Activated CD8-positive, alpha-beta T cell treated with anti-CD3 and anti-CD28 coated beads for 36 hours (primary cell): ENCODE measurements around the gene CCHCR1. TPM values are rescaled to one million over a fixed set of nuclear protein-coding genes. Genes with fewer than 3 reads are reported as not detected.

ENCODE experiments used
- ATAC-seq: fragments of 200-7000 bp; cut with Tn5 transposase; one replicate; pipeline ENCODE4 v1.10.0; 2021; ENCODE audit warnings: mild to moderate bottlenecking, moderate library complexity
- CTCF ChIA-PET: fragments of 350-600 bp; sonication (Branson Sonifier 250); formaldehyde crosslinking; loops from one replicate; lab custom pipeline; 2021; ENCODE audit warnings: antibody characterized with exemption; lab: Charles Lee
- POLR2A ChIA-PET: fragments of 350-600 bp; sonication (Branson Sonifier 250); formaldehyde crosslinking; loops from one replicate; lab custom pipeline; 2021; ENCODE audit warnings: antibody characterized with exemption; lab: Charles Lee
- DNase-seq: peaks from one replicate; pipeline ENCODE4 v3.0.0-alpha.2; 2020
- H3K27ac Mint-ChIP-seq: one replicate; pipeline ENCODE4 v1.8.0; 2021; ENCODE audit warnings: mild to moderate bottlenecking, mixed read lengths
- H3K27me3 Mint-ChIP-seq: one replicate; pipeline ENCODE4 v1.8.0; 2021; ENCODE audit warnings: mixed read lengths
- H3K36me3 Mint-ChIP-seq: one replicate; pipeline ENCODE4 v1.8.0; 2021; ENCODE audit warnings: low read depth, mixed read lengths
- H3K4me1 Mint-ChIP-seq: one replicate; pipeline ENCODE4 v1.8.0; 2021; ENCODE audit warnings: low read depth, mixed read lengths
- H3K4me3 Mint-ChIP-seq: one replicate; pipeline ENCODE4 v1.8.0; 2021; ENCODE audit warnings: mild to moderate bottlenecking, moderate library complexity, mixed read lengths
- H3K9me3 Mint-ChIP-seq: one replicate; pipeline ENCODE4 v1.8.0; 2021; ENCODE audit warnings: mixed read lengths
- CTCF ChIP-seq: fragments of 200-600 bp; IDR thresholded peaks from one replicate; pipeline ENCODE4 v1.8.0; 2022; ENCODE audit warnings: antibody characterized with exemption, mild to moderate bottlenecking
- intact Hi-C: fragments of 100-400 bp; cut with micrococcal nuclease; formaldehyde crosslinking; loops from one replicate; pipeline ENCODE4 v1.10.0; 2022
- total RNA-seq, 2 experiments: library from RNA; stranded (reverse); gene quantifications; one replicate each; pipeline ENCODE4 v1.2.3, GENCODE V29; 2021

The CCHCR1 gene
- total RNA-seq, 2 experiments from 2014 or later: 39.2 to 39.8 TPM

DNA sequence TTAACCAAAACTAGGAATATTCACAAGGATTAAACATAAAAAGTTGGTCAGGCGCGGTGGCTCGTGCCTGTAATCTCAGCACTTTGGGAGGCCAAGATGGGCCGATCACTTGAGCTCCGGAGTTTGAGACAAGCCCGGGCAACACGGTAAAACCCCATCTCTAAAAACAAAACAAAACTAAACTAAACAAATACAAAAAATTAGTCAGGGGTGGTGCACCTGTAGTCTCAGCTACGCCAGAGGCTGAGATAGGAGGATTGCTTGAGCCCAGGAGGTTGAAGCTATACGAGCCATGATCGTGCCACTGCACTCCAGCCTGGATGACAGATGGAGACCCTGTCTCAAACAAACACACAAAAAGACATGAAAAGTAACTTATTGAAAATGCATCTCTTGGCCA is 21.9 kb downstream of the CCHCR1 start:
- no peak for TF ChIP-seq CTCF
- no peak overlapping the region for H3K4me3 Mint-ChIP-seq
- no peaks in the 10 kb centered on the region for H3K36me3 Mint-ChIP-seq
- intact Hi-C loops: loop anchor here (5.0 kb wide), 1 partner anchor 232 kb away; no protein-coding TSS in a partner anchor
- no peak for DNase-seq
- ATAC-seq: no peak
- ChIA-PET POLR2A (no interaction called here), CTCF (interaction anchor here (1.5 to 1.7 kb wide), 3 partner anchors 11 to 231 kb away, joined by 4 to 14 read pairs (median 5); no protein-coding TSS in a partner anchor)
- peaks cover 4% of the 10 kb centered on the region for H3K4me1 Mint-ChIP-seq
- H3K27me3 Mint-ChIP-seq: no peaks in the 10 kb centered on the region
- H3K9me3 Mint-ChIP-seq: no peaks in the 10 kb centered on the region
- H3K27ac Mint-ChIP-seq: no peak overlapping the region

DNA sequence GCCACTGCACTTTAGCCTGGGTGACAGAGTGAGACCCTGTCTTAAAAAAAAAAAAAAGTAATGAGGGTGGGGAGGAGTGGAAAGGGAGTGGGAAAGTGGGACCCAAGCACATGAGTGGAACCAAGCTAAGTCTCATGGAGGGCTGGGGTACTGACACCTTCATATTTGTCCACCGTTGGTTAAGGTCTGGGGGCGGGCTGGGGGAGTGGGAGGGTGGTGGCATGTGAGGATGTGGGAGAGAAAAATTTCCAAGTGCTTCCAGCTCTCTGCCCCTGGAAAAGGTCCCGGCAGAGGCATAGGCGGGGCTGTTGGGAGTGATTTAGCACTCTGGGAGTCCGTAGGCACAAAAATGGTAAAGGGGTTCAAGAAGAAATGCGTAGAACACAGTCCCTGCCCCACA is 24.8 kb downstream of the CCHCR1 start:
- DNase-seq (no peak), ATAC-seq (no peak)
- ChIA-PET CTCF (interaction anchor here (0.8 to 3.4 kb wide), 7 partner anchors 9 to 310 kb away, joined by 3 to 11 read pairs (median 4); no protein-coding TSS in a partner anchor), POLR2A (no interaction called here)
- H3K36me3 Mint-ChIP-seq: no peaks in the 10 kb centered on the region
- H3K27me3 Mint-ChIP-seq: peaks cover 2% of the 10 kb centered on the region
- no peaks in the 10 kb centered on the region for H3K9me3 Mint-ChIP-seq
- H3K4me1 Mint-ChIP-seq: peaks cover 6% of the 10 kb centered on the region
- H3K27ac Mint-ChIP-seq: no peak overlapping the region
- TF ChIP-seq CTCF: no peak
- H3K4me3 Mint-ChIP-seq: no peak overlapping the region
- intact Hi-C loops: no loop called here

GRCh38 chr6:31131595-31131994 is 26.0 kb downstream of the CCHCR1 start:
- H3K36me3 Mint-ChIP-seq: no peaks in the 10 kb centered on the region
- H3K27ac Mint-ChIP-seq: no peak overlapping the region
- H3K27me3 Mint-ChIP-seq: peaks cover 2% of the 10 kb centered on the region
- DNase-seq (no peak), ATAC-seq (no peak)
- no peaks in the 10 kb centered on the region for H3K9me3 Mint-ChIP-seq
- ChIA-PET POLR2A (no interaction called here), CTCF (interaction anchor here (0.7 to 3.4 kb wide), 6 partner anchors 44 to 235 kb away, joined by 3 to 11 read pairs (median 4); partner anchors contain the start of gene VARS2)
- no peak overlapping the region for H3K4me3 Mint-ChIP-seq
- peaks cover 2% of the 10 kb centered on the region for H3K4me1 Mint-ChIP-seq
- intact Hi-C loops: no loop called here
- no peak for TF ChIP-seq CTCF

- Mint-ChIP-seq H3K27ac (no peak overlapping the region), H3K9me3 (no peaks in the 10 kb centered on the region), H3K4me3 (no peak overlapping the region), H3K4me1 (peaks cover 2% of the 10 kb centered on the region), H3K36me3 (no peaks in the 10 kb centered on the region), H3K27me3 (peaks cover 2% of the 10 kb centered on the region)
- DNase-seq (no peak), ATAC-seq (no peak)
- TF ChIP-seq CTCF: no peak
- intact Hi-C loops: no loop called here
- CTCF ChIA-PET: interaction anchor here (0.7 to 3.4 kb wide), 7 partner anchors 12 to 247 kb away, joined by 3 to 11 read pairs (median 4); no protein-coding TSS in a partner anchor
- POLR2A ChIA-PET: no interaction called here
These were observed 26.9 kb downstream of the CCHCR1 start for GRCh38 chr6:31130751-31131150.

DNA sequence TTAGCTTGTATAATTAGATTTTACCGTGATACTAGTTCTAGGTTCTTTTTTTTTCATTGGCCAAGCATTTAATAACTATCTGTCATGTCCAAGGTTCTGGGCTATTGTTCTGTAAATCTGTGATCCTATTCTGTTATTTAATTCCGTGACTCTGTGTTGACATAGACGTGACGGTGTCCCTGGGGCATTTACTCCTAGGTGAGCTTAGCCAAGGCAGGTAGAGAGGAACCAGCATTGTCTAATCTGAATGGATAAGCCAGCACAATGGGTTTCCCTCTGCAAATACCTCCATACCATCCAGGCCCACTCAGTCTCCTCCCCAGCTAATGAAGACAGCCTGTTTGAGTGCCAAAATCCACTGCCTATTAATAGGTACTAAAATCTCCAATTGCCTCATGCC is 28.5 kb downstream of the CCHCR1 start:
- H3K27ac Mint-ChIP-seq: no peak overlapping the region

More for the DNA sequence above, 28.5 kb downstream of the CCHCR1 start:
- ChIA-PET POLR2A (no interaction called here), CTCF (interaction anchor here (0.6 to 2.8 kb wide), 29 partner anchors 8 to 300 kb away, joined by 3 to 12 read pairs (median 4); partner anchors contain the start of genes C6orf15, PSORS1C2 and TCF19)
- DNase-seq: no peak
- Mint-ChIP-seq H3K9me3 (no peaks in the 10 kb centered on the region), H3K27me3 (peaks cover 2% of the 10 kb centered on the region), H3K36me3 (no peaks in the 10 kb centered on the region), H3K4me1 (peaks cover 2% of the 10 kb centered on the region), H3K4me3 (no peak overlapping the region)
- TF ChIP-seq CTCF: no peak
- intact Hi-C loops: no loop called here
- no peak for ATAC-seq
